Measurements from ENCODE around the gene OR2Y1.
"Not testable (repeated sequence)": the region's sequence is repeated elsewhere in the genome, so short reads cannot be mapped to it uniquely, and the experiment has no call there.

Gene OR2Y1

GRCh38 chr5:180736536-180736935, 3.3 kb downstream of the OR2Y1 start:
- DNase-seq: no peak

GRCh38 chr5:180724944-180725343, 14.9 kb downstream of the OR2Y1 start:
- no peak for DNase-seq

DNA sequence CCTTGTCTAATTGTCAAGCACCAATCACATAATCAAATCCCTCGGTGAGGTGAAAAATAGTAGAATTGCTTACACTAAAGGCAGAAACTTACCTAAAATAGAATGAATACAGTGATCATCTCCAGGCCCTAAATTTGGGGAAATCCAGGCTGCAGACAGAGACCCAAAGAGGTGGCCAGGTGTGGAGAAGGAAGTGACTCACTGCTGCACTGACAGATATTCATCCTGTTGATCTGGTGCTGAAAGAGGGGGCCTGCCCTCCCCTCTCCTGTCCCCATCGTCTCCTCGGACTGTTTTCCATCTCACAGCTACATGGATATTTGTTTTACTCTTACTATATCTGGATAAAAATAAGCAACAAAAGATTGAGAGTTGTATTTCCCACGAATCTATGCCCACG, 15.9 kb downstream of the OR2Y1 start:
- DNase-seq: no peak

- no peak for DNase-seq
Observed at GRCh38 chr5:180720486-180720885, 19.4 kb downstream of the OR2Y1 start.

- DNase-seq: no peak
Observed at GRCh38 chr5:180719781-180720180, 20.1 kb downstream of the OR2Y1 start.

GRCh38 chr5:180718810-180719453, 20.9 kb downstream of the OR2Y1 start:
- DNase-seq: no peak

GRCh38 chr5:180717989-180718388, 21.9 kb downstream of the OR2Y1 start:
- DNase-seq: no peak

DNA sequence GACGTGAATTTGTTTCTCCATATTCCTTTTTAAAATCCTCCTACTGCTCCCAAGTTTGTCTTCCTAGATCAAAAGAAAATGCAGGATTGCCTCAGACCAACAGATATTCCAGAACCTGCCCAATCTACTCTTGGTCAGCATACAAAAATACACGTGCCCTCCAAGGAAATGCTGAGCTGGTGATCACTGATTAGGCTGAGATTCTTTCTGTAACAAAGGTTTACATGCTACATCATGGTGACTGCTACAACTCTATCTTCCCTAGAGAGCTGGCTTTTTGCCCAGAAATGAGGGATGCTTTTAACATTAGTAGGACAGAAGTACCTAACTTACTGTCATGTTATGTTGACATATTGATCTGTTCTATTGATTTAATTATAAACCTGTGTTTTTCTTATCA, 35.5 kb downstream of the OR2Y1 start:
- no peak for DNase-seq

GRCh38 chr5:180703912-180704311, 35.9 kb downstream of the OR2Y1 start:
- no peak for DNase-seq

- not testable (repeated sequence) for DNase-seq
Observed at GRCh38 chr5:180703371-180703770, 36.5 kb downstream of the OR2Y1 start.

GRCh38 chr5:180700440-180700839, 39.4 kb downstream of the OR2Y1 start:
- DNase-seq: not testable (repeated sequence)

DNA sequence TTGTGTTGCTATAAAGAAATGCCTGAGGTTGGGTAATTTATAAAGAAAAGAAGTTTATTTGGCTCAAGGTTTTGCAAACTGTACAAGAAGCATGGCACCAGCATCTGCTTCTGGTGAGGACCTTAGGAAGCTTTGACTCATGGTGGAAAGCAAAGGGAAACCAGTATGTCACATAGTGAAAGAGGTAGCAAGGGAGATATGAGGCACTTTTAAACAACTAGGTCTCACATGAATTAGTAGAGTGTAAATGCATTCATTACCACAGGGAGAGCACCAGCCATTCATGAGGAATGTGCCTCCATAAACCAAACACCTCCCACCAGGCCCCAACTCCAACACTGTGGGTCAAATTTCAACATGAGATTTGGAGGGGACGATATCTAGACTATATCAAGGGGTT, 40.8 kb downstream of the OR2Y1 start:
- no peak for DNase-seq

DNA sequence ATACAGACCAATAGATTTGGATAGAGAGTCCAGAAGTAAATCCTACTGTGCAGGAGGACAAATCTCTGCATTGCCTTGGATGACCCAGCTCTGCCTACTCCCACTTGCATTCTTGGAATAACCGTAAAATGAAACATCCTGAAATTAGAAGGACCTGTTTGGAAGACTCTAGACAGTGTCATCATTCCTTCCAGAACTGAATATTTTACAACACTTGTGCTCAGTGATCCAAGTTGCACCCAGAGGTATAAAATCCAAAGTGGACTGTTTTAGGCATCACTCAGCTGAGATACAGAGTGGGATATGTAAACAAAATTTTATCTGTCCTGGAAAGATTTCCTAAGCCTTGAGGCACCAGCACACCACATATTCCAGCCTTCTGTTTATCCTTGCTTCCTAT, 43.7 kb downstream of the OR2Y1 start:
- DNase-seq: no peak

DNA sequence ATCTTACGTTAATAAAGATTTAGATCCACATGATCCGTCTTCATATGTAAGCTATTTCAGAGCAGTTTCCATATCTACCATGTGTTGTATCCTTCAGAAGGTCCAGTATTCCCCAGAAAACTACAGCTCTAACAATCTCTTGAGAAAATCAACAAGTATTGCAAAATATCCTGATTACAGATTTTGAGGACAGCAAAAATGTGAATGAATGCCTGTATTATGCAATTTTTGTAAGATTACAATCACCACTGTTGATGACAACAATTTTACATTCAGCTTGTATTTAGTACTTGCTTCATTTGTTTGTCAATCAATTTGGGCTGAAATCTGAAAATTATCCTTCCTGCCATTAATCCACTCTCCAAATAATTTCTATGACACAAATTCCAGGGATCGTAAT, 47.4 kb downstream of the OR2Y1 start:
- no peak for DNase-seq

GRCh38 chr5:180691046-180691445, 48.8 kb downstream of the OR2Y1 start:
- DNase-seq: no peak

DNA sequence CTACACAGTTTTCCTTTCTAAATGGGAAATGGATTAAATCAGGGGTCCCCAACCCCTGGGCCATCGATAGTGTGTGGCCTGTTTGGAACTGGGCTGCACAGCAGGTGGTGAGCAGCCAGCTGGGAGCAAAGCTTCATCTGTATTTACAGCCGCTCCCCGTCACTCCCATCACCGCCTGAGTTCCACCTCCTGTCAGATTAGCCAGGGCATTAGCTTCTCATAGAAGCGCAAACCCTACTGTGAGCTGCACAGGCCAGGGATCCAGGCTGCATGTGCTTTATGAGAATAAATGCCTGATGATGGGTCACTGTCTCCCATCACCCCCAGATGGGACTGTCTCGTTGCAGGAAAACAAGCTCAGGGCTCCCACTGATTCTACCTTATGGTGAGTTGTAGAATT, 49.3 kb downstream of the OR2Y1 start:
- DNase-seq: no peak

DNA sequence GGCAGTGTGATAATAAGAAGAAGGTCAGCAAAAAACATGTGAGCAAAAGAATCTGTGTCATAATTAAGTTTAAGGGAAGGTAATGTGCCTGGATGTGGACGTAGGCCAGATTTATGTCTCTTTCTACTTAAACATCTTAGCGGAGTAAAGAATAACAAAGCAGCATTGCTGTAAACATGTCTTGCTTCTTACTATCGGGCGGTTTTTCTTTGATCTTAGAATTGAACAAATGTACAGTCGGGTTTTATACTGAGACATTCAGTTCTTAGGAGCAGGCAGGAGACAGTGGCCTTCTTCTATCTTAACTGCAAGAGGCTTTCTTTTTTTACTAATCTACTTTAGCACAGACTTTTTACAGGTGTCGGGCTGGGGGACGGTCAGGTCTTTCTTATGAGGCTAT, 50.1 kb downstream of the OR2Y1 start:
- no peak for DNase-seq
